HG02588 (cell line): ENCODE measurements around the gene WDR77.

Experiments used
- ATAC-seq: cut with Tn5 transposase; IDR thresholded peaks from one replicate; pipeline ENCODE4 v1.9.1; 2021; ENCODE audit warnings: mild to moderate bottlenecking, moderate library complexity; ENCODE audit not compliant: unreplicated experiment

Gene WDR77

DNA sequence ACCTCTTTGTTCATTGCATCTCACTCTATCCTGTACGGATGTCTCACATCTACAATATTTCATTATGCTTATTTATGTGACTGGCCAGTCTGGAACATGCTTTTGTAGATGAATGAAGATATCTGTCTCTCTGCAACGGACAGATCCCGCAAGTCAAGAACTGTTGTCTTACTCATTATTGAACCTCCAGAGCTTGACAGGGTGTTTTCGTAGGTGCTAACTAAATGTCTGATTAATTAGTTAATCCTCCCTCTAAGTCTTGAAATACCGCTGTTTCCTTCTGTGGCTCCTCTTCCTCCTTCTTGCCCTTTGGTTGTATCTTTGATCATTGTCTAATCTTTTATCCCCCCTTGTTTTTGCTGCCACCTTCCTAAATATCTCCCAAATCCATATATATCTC lies 21.5 kb upstream of the WDR77 start:
- ATAC-seq, result no peak

DNA sequence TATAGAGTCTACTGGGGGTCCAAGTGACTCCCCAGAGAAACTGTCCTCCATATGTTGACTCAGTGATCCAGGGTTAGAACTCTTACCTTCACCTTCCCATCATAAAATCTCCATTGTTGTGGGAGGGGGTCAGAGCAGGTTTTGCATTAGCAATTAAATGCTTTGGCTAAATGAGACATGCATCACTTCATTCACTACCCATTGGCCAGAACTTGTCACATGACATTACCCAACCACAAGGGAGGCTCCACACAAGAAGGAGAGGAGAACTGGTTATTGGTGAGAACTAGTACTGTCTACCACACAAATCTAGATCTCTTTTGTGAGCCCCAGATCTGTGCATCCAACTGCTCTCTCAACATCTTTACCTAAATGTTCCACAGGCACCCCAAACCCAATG lies 20.5 kb upstream of the WDR77 start:
- ATAC-seq, result no peak

DNA sequence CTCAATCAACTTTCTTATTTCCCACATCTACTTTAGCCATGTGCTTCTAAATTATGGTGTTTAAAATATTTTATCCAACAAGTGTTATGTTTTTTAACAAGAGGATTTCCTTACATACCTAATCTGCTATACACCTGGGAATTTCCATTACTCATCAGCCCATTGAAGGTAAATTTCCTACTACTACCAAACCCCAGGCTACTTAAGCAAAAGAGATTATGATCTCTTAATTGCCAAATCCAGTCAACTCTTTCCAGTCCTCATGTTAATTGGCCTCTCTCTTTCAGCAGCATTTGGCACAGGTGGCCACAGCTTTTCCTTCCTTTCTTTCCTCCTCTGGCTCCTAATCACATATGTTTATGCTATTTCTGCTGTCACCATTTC lies 19.7 kb upstream of the WDR77 start:
- ATAC-seq, result no peak

DNA sequence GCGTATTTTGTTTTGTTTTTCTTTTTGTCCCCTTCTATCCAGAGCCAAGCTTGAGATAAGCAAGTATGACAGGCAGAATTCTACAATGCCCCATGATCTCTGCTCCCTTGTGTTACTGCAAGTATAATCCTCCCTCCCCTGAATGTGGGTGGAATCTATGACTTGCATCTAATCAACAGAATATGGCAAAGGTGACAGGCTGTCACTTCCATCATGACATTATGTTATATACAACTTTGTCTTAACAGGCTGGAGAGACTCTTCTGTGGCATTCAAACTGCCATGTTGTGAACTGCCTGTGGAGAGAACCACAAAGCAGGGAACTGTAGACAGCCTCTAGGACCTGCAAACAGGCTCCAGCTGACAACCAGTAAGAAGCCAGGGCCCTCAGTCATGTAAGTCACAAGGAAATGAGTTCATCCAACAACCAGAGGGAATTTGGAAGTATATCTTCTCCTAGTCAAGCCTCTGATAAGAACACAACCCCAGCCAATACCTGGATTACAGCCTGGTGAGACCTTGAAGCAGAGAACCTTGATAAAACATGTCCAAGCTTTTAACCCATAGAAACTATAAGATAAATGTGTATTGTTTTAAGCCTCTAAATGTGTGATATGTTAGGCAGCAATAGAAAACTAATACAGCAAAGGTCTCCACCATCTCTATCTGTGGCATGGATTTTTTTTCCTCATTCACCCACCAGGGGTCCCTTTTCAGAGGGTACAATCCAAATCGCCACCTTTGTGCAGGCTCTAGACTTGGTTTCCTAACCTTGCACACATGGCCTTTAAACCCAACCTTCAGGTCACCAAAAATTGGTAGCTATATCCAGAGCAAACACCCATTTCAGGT lies 19.0 kb upstream of the WDR77 start:
- no peak for ATAC-seq

DNA sequence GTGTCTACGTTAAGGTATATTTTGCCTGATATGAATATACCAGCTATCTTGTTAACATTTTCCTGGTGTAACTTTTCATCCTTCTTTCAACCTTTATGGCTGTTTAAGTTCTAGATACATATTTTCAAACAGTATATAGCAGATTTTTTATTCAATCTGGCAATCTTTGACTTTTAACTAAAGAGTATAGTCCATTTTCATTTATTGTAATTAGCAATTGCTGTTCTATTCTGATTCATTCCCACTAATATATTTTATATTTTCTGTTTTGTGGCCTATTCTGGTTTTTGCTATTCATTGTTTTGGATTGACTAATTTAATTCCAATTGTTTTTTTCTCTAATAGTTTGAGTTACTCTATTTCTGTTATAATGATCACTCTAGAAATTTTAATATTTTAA lies 17.4 kb upstream of the WDR77 start:
- no peak for ATAC-seq

DNA sequence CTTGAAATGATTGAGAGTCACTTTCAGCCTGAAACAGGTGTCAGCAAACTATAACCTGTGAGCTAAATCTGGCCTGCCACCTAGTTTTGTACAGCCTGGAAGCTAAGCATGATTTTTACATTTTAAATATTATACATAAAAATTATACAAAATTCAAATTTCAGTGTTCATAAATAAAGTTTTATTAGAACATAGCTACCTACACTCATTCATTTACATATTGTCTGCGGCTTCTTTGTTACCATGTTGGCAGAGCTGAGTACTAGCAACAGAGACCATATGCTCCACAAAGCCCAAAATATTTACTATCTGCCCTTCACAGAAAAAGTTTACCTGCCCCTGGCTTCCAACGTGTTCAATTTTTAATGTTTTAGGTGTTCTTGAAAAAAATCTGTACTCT lies 16.7 kb upstream of the WDR77 start:
- ATAC-seq, result no peak

DNA sequence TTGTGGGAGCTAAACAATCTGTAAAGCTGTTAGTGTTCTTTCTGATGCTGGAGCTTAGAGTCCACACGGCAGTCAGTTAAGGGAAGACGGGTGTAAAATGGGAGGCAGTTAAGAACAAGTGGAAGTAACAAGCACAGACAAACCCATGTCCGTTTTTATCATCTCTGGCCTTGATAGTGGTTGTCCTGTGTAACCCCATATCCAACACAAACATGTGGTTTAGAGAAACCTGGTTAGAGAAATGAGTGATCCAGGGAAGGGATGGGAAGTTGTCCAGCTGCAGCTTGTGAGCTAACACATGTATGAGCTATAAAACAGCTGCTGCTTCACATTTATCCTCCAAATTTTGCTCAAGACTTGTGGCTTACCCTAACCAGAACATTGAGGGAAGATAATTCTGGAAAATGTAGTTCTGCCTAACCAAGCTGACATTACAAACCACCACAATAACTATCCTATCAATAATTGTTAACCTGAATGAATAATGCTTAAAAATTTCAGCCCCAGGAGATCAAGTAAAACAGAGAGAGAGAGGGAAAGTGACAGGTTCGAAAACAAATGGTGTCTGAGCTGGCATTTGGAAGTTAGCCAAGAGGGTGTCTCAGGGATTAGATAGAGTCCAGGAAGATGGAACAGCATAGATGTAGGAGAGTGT lies 14.1 kb upstream of the WDR77 start:
- ATAC-seq, result no peak

DNA sequence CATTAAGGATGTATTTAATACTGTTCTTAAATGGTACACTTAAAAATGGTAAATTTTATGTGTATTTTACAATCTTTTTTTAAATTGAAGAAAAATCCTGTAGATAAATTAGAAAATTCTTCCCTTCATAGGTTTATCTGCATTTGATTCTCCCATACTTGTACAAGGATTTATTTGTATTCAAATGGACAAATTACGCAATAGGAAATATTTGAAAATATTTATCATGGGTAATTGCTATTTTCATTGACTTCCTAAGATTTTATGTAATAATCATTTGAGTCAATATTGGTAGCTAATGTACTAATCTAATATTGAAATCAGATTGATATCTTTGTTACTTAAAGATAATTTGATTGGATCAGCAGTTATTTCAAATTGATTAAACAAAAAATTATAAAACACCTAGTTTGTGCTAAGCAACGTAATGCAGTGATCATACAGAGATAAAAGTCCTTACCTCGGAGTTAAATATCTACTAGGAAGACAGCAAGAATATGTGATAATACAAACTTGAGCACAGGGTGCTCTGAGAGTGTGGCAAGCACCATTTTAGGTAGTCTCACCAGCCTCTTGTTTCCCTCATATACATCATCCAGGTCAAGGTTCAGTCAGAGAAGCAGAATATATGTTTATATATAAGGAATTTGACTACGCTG lies 13.4 kb upstream of the WDR77 start:
- no peak for ATAC-seq

DNA sequence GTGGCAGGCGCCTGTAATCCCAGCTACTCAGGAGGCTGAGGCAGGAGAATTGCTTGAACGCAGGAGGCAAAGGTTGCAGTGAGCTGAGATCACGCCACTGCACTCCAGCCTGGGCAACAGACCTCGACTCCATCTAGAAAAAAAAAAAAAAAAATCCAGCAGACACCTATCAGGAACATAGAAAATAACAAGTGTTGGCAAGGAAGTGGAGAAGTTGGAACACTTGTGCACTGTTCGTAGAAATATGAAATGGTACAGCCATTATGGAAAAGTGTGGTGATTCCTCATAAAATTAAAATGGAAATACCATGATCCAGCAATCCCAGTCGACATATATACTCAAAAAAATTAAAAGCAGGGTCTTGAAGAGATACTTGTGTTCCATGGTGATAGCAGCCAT lies 12.7 kb upstream of the WDR77 start:
- no peak for ATAC-seq

DNA sequence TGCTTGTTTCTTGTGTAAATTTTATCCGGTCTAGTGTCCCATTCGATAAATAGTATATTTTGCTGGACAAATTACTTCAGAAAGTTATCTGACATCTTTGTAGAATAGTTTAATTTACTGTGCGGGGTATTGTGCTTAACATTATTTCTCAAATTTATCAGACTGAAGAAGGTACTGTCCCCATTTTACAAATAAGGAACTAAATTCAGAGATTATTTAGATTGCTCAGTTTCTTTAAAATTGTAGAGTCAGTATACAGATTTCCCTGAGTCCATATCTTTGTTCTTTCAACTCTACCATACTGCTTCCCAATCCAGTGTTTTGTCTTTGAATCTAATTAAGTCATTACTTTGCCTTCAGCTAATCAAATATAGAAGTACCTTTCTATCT lies 6.6 kb upstream of the WDR77 start:
- no peak for ATAC-seq

DNA sequence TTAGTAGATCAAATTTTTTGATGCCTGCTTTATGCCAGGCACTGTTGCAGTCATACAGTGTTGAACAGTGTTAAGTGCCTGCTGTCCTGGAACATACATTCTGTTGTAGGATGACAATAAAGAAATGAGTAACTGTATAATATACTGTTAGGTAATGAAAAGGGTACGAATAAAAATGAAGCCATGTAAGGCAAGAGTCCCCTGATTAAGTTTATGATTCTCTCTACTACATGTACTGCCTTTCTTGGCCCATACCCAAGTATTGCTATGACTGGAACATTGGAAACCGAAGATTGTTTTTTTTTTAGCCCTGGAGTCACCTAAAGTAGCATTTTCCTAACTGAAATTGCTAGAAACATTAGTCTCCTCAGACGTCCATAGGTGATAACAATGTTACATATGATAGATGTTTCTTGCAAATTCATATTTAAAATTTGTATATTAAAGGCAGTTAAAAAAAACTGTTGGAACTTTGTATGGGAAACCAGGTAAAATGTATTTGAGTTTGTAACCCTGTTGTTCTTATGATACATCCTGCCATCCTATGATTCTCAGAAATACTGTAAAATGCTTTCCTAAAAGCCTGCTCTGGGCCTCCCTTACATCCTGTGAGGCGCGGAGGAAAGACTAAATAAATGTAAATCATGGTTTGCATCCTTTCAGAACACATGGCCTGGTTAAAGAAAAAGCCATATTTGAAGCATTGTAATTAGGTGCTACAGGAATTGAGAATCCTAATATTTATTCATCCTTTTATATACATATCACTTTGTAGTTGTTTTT lies 6.0 kb upstream of the WDR77 start:
- no peak for ATAC-seq

DNA sequence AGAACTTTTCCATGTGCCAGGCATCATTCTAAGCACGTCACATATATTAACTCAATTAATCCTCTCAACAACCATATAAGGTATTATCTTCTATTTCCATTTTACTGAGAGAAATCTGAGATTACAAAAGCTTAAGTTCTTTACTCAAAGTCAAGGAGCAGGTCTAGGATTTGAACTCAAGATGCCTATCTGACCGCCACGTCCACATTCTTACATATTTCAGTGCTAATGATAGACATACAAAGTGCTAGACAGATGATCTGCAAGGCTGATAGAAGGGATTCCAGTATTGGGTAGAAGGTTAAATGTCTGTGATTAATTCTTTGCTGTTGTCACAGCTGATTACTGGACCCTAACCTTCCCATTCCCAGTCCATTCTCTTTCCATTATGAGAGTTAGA lies 4.7 kb upstream of the WDR77 start:
- ATAC-seq, result no peak

DNA sequence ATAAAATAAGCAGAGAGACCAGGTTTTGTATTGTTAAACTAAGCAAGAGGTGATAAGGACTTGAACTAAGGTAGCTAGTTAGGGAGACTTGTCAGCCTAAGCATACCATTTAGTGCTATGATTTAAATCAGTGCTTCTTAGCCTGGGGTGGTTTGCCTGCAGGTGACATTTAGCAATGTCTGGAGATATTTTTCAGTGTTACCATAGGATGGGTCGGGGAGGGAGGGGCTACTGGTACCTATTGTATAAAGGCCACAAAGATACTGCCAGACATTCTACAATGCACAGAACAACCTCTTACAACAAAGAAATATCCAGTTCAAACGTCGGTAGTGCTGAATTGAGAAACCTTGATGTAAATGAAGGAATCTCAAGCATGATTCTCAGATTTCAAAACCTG lies 3.5 kb upstream of the WDR77 start:
- no peak for ATAC-seq

DNA sequence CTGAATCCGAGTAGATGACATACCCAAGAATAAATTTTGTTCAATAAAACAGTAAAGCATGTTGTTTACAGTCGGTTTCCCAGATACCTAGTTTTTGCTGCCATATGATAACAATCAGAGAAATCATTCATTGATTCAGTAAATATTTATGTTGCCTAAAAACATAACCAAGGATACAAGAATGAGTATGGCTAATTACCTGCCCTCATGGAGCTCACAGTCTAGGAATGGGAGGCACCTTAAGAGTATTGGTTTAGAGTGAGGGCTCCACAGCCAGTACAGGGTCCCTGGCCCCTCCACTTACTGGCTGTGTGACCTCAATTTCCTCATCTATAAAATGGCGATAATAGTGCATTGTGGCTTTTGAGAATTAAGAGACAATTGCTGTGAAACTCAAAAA lies 1.1 kb upstream of the WDR77 start:
- no peak for ATAC-seq

DNA sequence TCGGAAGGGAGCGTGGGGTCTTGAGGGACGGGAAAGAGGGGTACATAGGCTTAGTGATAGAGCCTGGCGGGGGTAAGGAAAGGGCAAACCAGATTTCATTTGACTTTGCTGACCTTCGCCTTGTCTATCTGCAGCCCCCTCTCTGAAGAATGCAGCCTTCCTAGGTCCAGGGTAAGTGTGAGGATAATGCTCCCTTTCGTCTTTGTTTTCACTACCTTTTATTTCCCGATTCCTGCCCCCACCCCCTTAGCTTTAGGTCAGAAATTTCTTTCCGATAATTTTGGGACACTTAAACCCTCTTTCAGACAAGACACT lies 604 bp upstream of the WDR77 start:
- no peak for ATAC-seq

DNA sequence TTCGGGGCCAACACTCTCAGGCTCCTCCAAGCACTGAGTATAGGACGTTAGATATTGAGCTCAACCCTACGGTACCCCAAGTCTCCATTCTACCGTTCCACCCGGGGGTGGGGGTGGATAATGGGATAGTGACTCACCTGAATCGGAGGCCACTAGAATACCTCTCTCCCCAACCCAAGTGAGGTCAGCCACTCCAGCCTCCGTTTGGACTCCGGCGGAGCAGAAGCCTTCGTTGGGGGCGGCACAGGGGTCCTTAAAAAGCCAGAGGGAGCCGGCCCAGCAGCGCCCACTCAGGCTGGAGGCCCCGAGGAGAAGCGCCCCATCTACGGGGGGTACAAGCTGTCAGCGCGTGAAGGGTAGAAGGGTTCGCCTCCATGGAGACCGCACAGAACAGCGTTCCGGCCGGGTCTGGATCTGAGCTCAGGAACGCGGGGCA lies 556 bp downstream of the WDR77 start:
- no peak for ATAC-seq

DNA sequence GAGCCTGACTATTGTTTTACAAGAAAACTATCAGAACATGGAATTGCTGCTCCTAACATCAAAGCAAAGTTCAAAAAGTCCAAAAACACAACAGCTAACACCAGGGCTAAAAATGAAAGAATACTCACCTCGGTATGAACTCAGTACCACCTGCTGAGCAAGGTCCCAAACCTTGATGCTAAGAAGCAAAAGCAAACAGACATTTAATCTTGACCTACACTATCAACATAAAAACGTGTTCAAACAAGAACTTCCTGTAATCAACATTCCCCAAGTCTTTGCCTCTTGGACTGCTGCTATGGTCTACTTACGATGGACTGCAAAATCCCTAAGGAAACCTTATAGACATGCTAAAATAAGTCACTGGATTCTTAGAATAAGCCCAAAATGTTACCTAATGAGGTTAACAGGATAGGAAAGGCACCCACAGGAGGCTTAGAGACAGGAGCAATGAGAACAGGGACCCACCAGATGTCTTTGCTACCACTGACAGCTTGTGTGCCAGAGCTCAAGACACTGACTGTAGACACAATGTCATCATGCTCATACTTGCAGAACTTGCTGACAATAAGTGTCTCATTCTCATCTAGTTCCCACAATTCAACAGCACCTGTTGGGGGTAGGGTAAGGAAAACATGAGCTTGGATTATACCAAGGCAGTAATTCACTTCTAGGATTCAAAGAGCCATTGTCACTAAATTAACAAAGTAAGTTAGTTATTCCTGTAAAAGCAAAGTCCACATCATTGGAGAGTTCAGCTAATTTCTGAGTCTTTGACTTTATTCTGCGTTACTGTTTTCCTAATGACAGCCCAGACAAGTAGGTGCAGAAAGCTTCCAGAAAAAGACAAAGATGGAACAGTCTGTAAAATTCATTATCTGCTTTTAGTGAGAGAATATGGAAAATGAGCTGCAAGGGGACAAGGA lies 1.8 kb downstream of the WDR77 start:
- no peak for ATAC-seq

DNA sequence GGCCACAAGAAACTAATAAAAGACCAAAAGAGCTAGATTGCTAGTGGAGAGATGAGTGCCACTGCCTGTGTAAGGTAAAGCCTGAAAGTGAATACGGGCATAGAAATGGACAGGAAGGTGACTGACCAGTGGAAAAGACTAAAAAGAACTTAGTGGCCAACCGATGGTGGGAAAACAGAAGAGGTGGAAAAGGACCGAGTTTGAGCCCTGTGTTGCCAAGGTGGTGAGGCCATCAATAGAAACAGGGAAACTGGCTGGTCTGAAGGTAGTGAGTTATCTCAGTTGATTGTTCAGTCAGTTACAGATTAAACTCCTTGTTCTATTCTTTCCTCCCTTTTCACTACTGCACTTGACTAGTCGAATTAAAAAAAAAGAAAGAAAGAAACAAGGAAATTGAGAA lies 2.5 kb downstream of the WDR77 start:
- ATAC-seq, result no peak

DNA sequence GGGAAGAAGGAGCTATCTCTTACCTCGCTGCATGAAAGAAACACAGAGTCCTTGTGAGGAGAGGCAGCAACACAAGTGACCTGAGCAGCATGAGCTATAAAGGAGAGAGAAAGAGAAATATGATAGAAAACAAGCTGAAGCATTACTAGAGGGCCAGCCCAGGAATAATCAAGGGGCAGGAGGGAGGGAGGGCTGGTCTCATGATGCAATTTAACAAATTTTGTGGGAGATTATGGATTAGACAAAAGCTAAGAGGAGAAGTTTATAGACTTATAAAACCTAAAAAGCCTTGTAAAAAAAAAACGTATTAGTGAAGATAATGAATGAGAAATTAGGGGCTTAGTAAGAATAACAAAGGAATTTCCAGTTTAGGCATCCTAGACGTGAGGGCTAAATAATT lies 5.0 kb downstream of the WDR77 start:
- no peak for ATAC-seq

DNA sequence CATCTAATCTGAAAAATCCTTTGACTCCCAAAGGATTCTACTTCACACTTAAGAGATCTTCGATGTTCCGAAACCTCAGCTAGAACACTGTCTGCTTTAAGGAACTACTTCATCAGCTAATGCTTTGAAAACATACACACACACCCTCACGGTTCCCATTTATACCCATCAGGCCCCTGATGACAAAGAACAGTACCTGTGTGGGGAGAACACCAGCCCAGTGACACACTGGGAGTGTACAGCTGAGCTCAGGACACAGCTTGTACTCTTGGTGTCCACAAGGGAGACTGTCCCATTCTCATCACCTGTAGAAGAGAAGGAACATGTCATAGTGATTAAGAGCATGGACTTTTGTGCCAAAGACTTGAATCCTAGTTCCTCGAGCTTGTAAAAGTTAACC lies 6.6 kb downstream of the WDR77 start:
- no peak for ATAC-seq
